GM23248 (cell line): ENCODE results near the gene SHROOM4.

ENCODE experiments used
- EZH2 ChIP-seq: fragments of 200-600 bp; sonication (generic); IDR thresholded peaks from 2 replicates; pipeline ENCODE4 v1.6.1; 2018; ENCODE audit warnings: antibody characterized with exemption, mild to moderate bottlenecking; ENCODE audit not compliant: insufficient read depth, poor library complexity, severe bottlenecking
- EZH2phosphoT487 ChIP-seq: fragments of 200-600 bp; sonication (generic); IDR thresholded peaks from 2 replicates; pipeline ENCODE4 v1.6.1; 2018; ENCODE audit warnings: antibody characterized with exemption, moderate library complexity, mild to moderate bottlenecking, low read depth; ENCODE audit not compliant: insufficient read depth

DNA sequence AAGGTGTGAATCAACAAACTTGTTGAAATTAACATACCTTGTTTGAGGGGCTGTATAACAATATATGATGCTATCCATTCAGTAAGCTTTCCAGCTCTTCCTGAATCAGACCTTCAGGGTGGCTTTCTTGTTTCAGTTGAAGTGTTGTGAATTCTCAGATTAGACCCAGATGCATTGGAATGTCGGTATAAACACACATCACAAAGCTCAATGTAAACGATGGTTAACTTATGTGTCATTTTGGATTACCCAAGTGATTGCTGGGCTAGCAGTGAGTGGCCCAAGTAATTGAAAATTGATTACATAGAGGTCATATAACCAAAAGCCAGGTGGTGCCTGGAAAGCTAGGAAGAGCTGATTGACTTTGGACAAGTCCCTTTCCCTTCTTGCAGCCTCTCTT, 115.0 kb downstream of the SHROOM4 start:
- TF ChIP-seq EZH2 (no peak), EZH2phosphoT487 (no peak)
